Measurements from ENCODE around the gene FHOD1. TPM values are rescaled to one million over a fixed set of nuclear protein-coding genes. Genes with fewer than 3 reads are reported as not detected.

Gene FHOD1
- total and polyA plus RNA-seq, 2 of the 13 experiments (the other 11 are each of a cell fraction or from before 2014, with no cell fraction given) = 20.0 to 20.8 TPM

DNA sequence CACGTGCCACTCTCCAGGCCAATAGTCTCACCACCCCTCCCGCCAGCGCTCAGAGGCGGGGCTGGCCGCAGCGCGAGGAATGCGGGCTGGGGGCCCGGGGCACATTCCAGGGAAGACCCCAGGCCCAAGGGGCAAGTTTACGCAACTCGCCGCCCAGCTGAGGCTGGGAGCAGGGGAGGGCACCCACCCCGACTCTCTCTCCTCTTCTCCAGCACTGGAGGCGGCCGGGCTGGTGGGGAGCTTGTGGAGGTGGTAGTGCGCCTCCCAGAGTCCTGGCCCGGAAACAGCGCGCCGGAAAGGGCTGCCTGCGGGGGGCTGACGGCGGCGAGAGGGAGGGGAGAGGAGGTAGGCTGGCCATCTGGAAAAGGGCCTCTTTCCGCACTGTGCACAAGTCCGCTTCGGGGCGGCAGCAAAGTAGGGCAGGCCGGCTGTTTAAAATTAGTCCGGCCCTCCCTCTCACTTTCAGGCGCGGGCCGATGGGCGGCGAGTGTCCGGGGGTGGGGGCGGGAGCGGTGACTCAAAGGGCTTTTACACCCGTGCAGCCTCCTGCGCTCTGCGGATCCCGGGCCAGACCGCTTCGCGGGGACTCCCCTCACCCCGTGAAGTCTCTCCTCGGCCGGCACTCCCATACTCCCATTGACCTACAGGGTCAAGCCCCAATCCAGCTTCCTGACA, 1.1 kb downstream of the FHOD1 start (continued):
- peak; percentile 68; the same call in 1 of the 2 replicates for TF ChIP-seq BCL3 (CRISPR knock-in tag; IDR thresholded peaks at IDR 0.05)
- peak; percentile 91; the same call in 1 of the 2 replicates for TF ChIP-seq MEIS2 (CRISPR knock-in tag; IDR thresholded peaks at IDR 0.05)
- peak; percentile 83; the same call in 1 of the 2 replicates for TF ChIP-seq RFXANK (CRISPR knock-in tag; IDR thresholded peaks at IDR 0.05)
- TF ChIP-seq, protein P1, sequence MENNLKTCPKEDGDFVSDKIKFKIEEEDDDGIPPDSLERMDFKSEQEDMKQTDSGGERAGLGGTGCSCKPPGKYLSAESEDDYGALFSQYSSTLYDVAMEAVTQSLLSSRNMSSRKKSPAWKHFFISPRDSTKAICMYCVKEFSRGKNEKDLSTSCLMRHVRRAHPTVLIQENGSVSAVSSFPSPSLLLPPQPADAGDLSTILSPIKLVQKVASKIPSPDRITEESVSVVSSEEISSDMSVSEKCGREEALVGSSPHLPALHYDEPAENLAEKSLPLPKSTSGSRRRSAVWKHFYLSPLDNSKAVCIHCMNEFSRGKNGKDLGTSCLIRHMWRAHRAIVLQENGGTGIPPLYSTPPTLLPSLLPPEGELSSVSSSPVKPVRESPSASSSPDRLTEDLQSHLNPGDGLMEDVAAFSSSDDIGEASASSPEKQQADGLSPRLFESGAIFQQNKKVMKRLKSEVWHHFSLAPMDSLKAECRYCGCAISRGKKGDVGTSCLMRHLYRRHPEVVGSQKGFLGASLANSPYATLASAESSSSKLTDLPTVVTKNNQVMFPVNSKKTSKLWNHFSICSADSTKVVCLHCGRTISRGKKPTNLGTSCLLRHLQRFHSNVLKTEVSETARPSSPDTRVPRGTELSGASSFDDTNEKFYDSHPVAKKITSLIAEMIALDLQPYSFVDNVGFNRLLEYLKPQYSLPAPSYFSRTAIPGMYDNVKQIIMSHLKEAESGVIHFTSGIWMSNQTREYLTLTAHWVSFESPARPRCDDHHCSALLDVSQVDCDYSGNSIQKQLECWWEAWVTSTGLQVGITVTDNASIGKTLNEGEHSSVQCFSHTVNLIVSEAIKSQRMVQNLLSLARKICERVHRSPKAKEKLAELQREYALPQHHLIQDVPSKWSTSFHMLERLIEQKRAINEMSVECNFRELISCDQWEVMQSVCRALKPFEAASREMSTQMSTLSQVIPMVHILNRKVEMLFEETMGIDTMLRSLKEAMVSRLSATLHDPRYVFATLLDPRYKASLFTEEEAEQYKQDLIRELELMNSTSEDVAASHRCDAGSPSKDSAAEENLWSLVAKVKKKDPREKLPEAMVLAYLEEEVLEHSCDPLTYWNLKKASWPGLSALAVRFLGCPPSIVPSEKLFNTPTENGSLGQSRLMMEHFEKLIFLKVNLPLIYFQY (CRISPR knock-in tag; IDR thresholded peaks at IDR 0.05; ENCODE audit: borderline replicate concordance) = peak; percentile 91; the same call in 1 of the 2 replicates
- TF ChIP-seq, protein P2, sequence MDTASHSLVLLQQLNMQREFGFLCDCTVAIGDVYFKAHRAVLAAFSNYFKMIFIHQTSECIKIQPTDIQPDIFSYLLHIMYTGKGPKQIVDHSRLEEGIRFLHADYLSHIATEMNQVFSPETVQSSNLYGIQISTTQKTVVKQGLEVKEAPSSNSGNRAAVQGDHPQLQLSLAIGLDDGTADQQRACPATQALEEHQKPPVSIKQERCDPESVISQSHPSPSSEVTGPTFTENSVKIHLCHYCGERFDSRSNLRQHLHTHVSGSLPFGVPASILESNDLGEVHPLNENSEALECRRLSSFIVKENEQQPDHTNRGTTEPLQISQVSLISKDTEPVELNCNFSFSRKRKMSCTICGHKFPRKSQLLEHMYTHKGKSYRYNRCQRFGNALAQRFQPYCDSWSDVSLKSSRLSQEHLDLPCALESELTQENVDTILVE (CRISPR knock-in tag; IDR thresholded peaks at IDR 0.05) = peak; percentile 80; the same call in 1 of the 2 replicates
- TF ChIP-seq JDP2 (CRISPR knock-in tag; IDR thresholded peaks at IDR 0.05; ENCODE audit: borderline replicate concordance) = 0 out of 2 replicates have a peak, but pooled peaks have one; percentile 25
- TF ChIP-seq ZNF256 (CRISPR knock-in tag; conservative IDR thresholded peaks at IDR 0.05) = no peak
- TF ChIP-seq ARID2 (CRISPR knock-in tag; IDR thresholded peaks at IDR 0.05; ENCODE audit: borderline replicate concordance) = 0 out of 2 replicates have a peak, but pooled peaks have one; percentile 74
- peak; percentile 91 for TF ChIP-seq ZNF280B (CRISPR knock-in tag; IDR thresholded peaks at IDR 0.05; ENCODE audit: borderline replicate concordance)
- TF ChIP-seq RFX5 (IDR thresholded peaks at IDR 0.05; ENCODE audit: low read depth, low read length) = no peak; the same call in 1 of the 2 replicates
- peak; percentile 88 for TF ChIP-seq ZKSCAN8 (CRISPR knock-in tag; IDR thresholded peaks at IDR 0.05; ENCODE audit: borderline replicate concordance)
- TF ChIP-seq, protein P3, sequence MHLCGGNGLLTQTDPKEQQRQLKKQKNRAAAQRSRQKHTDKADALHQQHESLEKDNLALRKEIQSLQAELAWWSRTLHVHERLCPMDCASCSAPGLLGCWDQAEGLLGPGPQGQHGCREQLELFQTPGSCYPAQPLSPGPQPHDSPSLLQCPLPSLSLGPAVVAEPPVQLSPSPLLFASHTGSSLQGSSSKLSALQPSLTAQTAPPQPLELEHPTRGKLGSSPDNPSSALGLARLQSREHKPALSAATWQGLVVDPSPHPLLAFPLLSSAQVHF (CRISPR knock-in tag; IDR thresholded peaks at IDR 0.05) = no peak; the same call in 1 of the 2 replicates
- TF ChIP-seq HDAC1 (CRISPR knock-in tag; IDR thresholded peaks at IDR 0.05) = peak; percentile 96
- peak; percentile 36; the same call in 1 of the 2 replicates for TF ChIP-seq ZNF296 (CRISPR knock-in tag; conservative IDR thresholded peaks at IDR 0.05)
- no peak for TF ChIP-seq YY1 (IDR thresholded peaks at IDR 0.05; ENCODE audit: insufficient read depth, insufficient replicate concordance, low read depth, low read length)
- TF ChIP-seq ZNF512B (CRISPR knock-in tag; IDR thresholded peaks at IDR 0.05; ENCODE audit: borderline replicate concordance) = no peak
